Measurements from ENCODE around the gene ZBTB34.

GRCh38 chr9:126844085-126844484 lies 16.4 kb upstream of the ZBTB34 start:
- TF ChIP-seq SP1 (IDR thresholded peaks at IDR 0.05) (no peak), CTCF (IDR thresholded peaks at IDR 0.05; ENCODE audit: low read depth, low read length, missing input control) (no peak), ZBTB33 (IDR thresholded peaks at IDR 0.05) (no peak), GABPA (IDR thresholded peaks at IDR 0.05 in 1 of 2, conservative IDR thresholded peaks at IDR 0.05 in 1 of 2) (no peak), TAF1 (conservative IDR thresholded peaks at IDR 0.05) (no peak), JUND (IDR thresholded peaks at IDR 0.05) (no peak), YY1 (IDR thresholded peaks at IDR 0.05) (no peak), EGR1 (IDR thresholded peaks at IDR 0.05; ENCODE audit: low read depth in 2 of 2) (no peak)
- TF ChIP-seq, protein P1, sequence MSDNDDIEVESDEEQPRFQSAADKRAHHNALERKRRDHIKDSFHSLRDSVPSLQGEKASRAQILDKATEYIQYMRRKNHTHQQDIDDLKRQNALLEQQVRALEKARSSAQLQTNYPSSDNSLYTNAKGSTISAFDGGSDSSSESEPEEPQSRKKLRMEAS (IDR thresholded peaks at IDR 0.05): no peak
- TF ChIP-seq, protein P2, sequence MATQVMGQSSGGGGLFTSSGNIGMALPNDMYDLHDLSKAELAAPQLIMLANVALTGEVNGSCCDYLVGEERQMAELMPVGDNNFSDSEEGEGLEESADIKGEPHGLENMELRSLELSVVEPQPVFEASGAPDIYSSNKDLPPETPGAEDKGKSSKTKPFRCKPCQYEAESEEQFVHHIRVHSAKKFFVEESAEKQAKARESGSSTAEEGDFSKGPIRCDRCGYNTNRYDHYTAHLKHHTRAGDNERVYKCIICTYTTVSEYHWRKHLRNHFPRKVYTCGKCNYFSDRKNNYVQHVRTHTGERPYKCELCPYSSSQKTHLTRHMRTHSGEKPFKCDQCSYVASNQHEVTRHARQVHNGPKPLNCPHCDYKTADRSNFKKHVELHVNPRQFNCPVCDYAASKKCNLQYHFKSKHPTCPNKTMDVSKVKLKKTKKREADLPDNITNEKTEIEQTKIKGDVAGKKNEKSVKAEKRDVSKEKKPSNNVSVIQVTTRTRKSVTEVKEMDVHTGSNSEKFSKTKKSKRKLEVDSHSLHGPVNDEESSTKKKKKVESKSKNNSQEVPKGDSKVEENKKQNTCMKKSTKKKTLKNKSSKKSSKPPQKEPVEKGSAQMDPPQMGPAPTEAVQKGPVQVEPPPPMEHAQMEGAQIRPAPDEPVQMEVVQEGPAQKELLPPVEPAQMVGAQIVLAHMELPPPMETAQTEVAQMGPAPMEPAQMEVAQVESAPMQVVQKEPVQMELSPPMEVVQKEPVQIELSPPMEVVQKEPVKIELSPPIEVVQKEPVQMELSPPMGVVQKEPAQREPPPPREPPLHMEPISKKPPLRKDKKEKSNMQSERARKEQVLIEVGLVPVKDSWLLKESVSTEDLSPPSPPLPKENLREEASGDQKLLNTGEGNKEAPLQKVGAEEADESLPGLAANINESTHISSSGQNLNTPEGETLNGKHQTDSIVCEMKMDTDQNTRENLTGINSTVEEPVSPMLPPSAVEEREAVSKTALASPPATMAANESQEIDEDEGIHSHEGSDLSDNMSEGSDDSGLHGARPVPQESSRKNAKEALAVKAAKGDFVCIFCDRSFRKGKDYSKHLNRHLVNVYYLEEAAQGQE (IDR thresholded peaks at IDR 0.05): no peak
